ENCODE results near the gene OR56A1.

Gene OR56A1

GRCh38 chr11:5986885-5987284 lies 43.7 kb downstream of the OR56A1 start, which contains the start of gene OR52L1:
OR52L1 (minus strand) TSS chr11:5986985; CDS start chr11:5986930, 55 bp downstream.
- DNase-seq: no peak

DNA sequence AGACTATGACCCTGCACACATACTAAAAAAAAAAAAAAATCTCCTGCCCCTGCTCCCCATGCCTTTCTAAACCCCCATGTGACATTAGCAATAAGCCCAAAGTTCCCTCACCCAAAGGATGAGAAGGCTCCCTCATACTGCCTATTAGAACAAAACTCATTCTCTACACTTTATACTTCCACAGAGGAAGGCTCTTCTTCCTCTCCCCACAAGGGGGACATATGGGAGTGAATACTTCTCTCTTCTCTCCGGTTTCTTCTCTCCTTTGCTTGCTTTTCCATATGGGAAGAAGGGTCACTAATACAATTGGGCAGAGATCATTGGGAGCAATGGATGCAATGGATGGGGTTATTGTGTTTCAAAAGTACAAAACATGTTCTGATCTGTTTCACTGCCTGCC lies 47.1 kb downstream of the OR56A1 start:
- no peak for DNase-seq

GRCh38 chr11:5973530-5973929 lies 57.0 kb downstream of the OR56A1 start:
- no peak for DNase-seq

Data from SW 1271 (cell line).